ENCODE data around the gene GRK5.

Gene GRK5

GRCh38 chr10:119348106-119348505 lies 140.7 kb downstream of the GRK5 start:
- DNase-seq = no peak
- TF ChIP-seq POLR2A (IDR thresholded peaks at IDR 0.05; ENCODE audit: low read length) (no peak), GATA1 (IDR thresholded peaks at IDR 0.05; ENCODE audit: low read depth, low read length) (no peak)

GRCh38 chr10:119348516-119349240 lies 141.3 kb downstream of the GRK5 start:
- no peak for DNase-seq
- TF ChIP-seq GATA1 (IDR thresholded peaks at IDR 0.05; ENCODE audit: low read depth, low read length) (no peak), POLR2A (IDR thresholded peaks at IDR 0.05; ENCODE audit: low read length) (no peak)

- TF ChIP-seq POLR2A (IDR thresholded peaks at IDR 0.05; ENCODE audit: low read length) (no peak), GATA1 (IDR thresholded peaks at IDR 0.05; ENCODE audit: low read depth, low read length) (no peak)
- DNase-seq = no peak
Measured at GRCh38 chr10:119349341-119349740, 142.0 kb downstream of the GRK5 start.

- TF ChIP-seq GATA1 (IDR thresholded peaks at IDR 0.05; ENCODE audit: low read depth, low read length) = no peak
- TF ChIP-seq POLR2A (IDR thresholded peaks at IDR 0.05; ENCODE audit: low read length) = no peak
- DNase-seq = no peak
Measured at GRCh38 chr10:119349937-119350501, 142.6 kb downstream of the GRK5 start.

- DNase-seq = no peak
- TF ChIP-seq POLR2A (IDR thresholded peaks at IDR 0.05; ENCODE audit: low read length) = no peak
Measured at GRCh38 chr10:119350502-119351097, 143.2 kb downstream of the GRK5 start.

- DNase-seq = no peak
- no peak for TF ChIP-seq POLR2A (IDR thresholded peaks at IDR 0.05; ENCODE audit: low read length)
- no peak for TF ChIP-seq GATA1 (IDR thresholded peaks at IDR 0.05; ENCODE audit: low read depth, low read length)
Measured at GRCh38 chr10:119351189-119351588, 143.8 kb downstream of the GRK5 start.

- DNase-seq = no peak
- TF ChIP-seq GATA1 (IDR thresholded peaks at IDR 0.05; ENCODE audit: low read depth, low read length) = no peak
- no peak for TF ChIP-seq POLR2A (IDR thresholded peaks at IDR 0.05; ENCODE audit: low read length)
Measured at GRCh38 chr10:119352042-119352441, 144.7 kb downstream of the GRK5 start.

- DNase-seq = no peak
- TF ChIP-seq GATA1 (IDR thresholded peaks at IDR 0.05; ENCODE audit: low read depth, low read length) (no peak), POLR2A (IDR thresholded peaks at IDR 0.05; ENCODE audit: low read length) (no peak)
Measured at GRCh38 chr10:119352807-119353206, 145.4 kb downstream of the GRK5 start.

GRCh38 chr10:119353421-119353820 lies 146.1 kb downstream of the GRK5 start:
- TF ChIP-seq POLR2A (IDR thresholded peaks at IDR 0.05; ENCODE audit: low read length) (no peak), GATA1 (IDR thresholded peaks at IDR 0.05; ENCODE audit: low read depth, low read length) (no peak)

GRCh38 chr10:119355930-119356329 lies 148.6 kb downstream of the GRK5 start:
- DNase-seq = peak; percentile 41 to 44
- TF ChIP-seq GATA1 (IDR thresholded peaks at IDR 0.05; ENCODE audit: low read depth, low read length) (no peak), POLR2A (IDR thresholded peaks at IDR 0.05; ENCODE audit: low read length) (no peak)

More at GRCh38 chr10:119353421-119353820, 146.1 kb downstream of the GRK5 start:
- no peak for DNase-seq

- TF ChIP-seq GATA1 (IDR thresholded peaks at IDR 0.05; ENCODE audit: low read depth, low read length) (no peak), POLR2A (IDR thresholded peaks at IDR 0.05; ENCODE audit: low read length) (no peak)
- DNase-seq = no peak
Measured at GRCh38 chr10:119357412-119358151, 150.2 kb downstream of the GRK5 start.

GRCh38 chr10:119358152-119358512 lies 150.8 kb downstream of the GRK5 start:
- TF ChIP-seq GATA1 (IDR thresholded peaks at IDR 0.05; ENCODE audit: low read depth, low read length) (no peak), POLR2A (IDR thresholded peaks at IDR 0.05; ENCODE audit: low read length) (no peak)
- DNase-seq = no peak

GRCh38 chr10:119358567-119358966 lies 151.2 kb downstream of the GRK5 start:
- DNase-seq = no peak
- TF ChIP-seq POLR2A (IDR thresholded peaks at IDR 0.05; ENCODE audit: low read length) (no peak), GATA1 (IDR thresholded peaks at IDR 0.05; ENCODE audit: low read depth, low read length) (no peak)

GRCh38 chr10:119359025-119359424 lies 151.7 kb downstream of the GRK5 start:
- no peak for DNase-seq
- TF ChIP-seq POLR2A (IDR thresholded peaks at IDR 0.05; ENCODE audit: low read length) = no peak
- no peak for TF ChIP-seq GATA1 (IDR thresholded peaks at IDR 0.05; ENCODE audit: low read depth, low read length)

Measured in erythroblast (primary cell).